Endothelial cell of umbilical vein (primary cell): Measurements from ENCODE around the gene SPOP. TPM values are rescaled to one million over a fixed set of nuclear protein-coding genes. Genes with fewer than 3 reads are reported as not detected.

Experiments used
- BruUV-seq: library from RNA; stranded (reverse); fragments of 400-500 nt; replicated peaks from 2 replicates; lab custom pipeline; 2021; lab: Mats Ljungman, UMichigan
- CTCF ChIA-PET: fragments of 300-600, 350-600 bp; sonication (Branson Sonifier 250); formaldehyde crosslinking; loops from one replicate; lab custom pipeline; 2021; ENCODE audit warnings: antibody characterized with exemption, inconsistent platforms; lab: Charles Lee
- POLR2A ChIA-PET: fragments of 300-600, 350-600 bp; sonication (Branson Sonifier 250); formaldehyde crosslinking; loops from one replicate; lab custom pipeline; 2021; ENCODE audit warnings: antibody characterized with exemption, inconsistent platforms; lab: Charles Lee
- DNase-seq: peaks from one replicate; pipeline ENCODE4 v3.0.0-alpha.2; 2011; ENCODE audit warnings: low read depth, low spot score
- FAIRE-seq: peaks from 2 replicates; lab custom pipeline; 2011; peaks lifted over from hg19 to GRCh38; lab: Jason Lieb, UNC
- H2AFZ ChIP-seq: 2 replicates; pipeline ENCODE4 v1.6.0; 2012; ENCODE audit warnings: low read depth, low read length, control low read depth, inconsistent platforms
- H3K27ac ChIP-seq: 2 replicates; pipeline ENCODE4 v1.5.1; 2011; ENCODE audit warnings: low read depth, mild to moderate bottlenecking, control low read depth, low read length, moderate library complexity; ENCODE audit not compliant: insufficient read depth
- H3K27me3 ChIP-seq, 2 experiments: 2 replicates each; pipeline versions ENCODE4 v1.6.0 to v1.6.1; 2011; ENCODE audit warnings: low read length in 2 of 2, mixed read lengths in 1 of 2; ENCODE audit not compliant: control insufficient read depth in 2 of 2, insufficient read depth in 2 of 2
- H3K36me3 ChIP-seq, 2 experiments: 2 replicates in 1 of 2; 3 replicates in 1 of 2; pipeline ENCODE4 v1.5.1; 2011; ENCODE audit warnings: low read length in 2 of 2, mild to moderate bottlenecking in 1 of 2, moderate library complexity in 1 of 2; ENCODE audit not compliant: control insufficient read depth in 2 of 2, insufficient read depth in 2 of 2; ENCODE audit errors: extremely low read depth in 1 of 2
- H3K4me1 ChIP-seq: 3 replicates; pipeline ENCODE4 v1.5.1; 2011; ENCODE audit warnings: mild to moderate bottlenecking, low read length; ENCODE audit not compliant: control insufficient read depth, insufficient read depth; ENCODE audit errors: extremely low read depth
- H3K4me2 ChIP-seq: 2 replicates; pipeline ENCODE4 v1.6.1; 2011; ENCODE audit warnings: low read length, control low read depth, mixed read lengths; ENCODE audit not compliant: insufficient read depth
- H3K4me3 ChIP-seq, 3 experiments: fragments of 200-600 bp in 1 of 3; sonication (generic), shearing (Covaris generic) in 1 of 3; replicated peaks in 1 of 3; 2 replicates each; pipeline ENCODE4 v1.5.1; 2011 to 2016; ENCODE audit warnings: control low read depth in 3 of 3, low read length in 3 of 3, mild to moderate bottlenecking in 2 of 3, inconsistent platforms in 1 of 3, low read depth in 1 of 3, moderate library complexity in 1 of 3; ENCODE audit not compliant: insufficient read depth in 1 of 3
- H3K79me2 ChIP-seq: 2 replicates; pipeline ENCODE4 v1.6.0; 2012; ENCODE audit warnings: low read length, inconsistent platforms; ENCODE audit not compliant: control insufficient read depth, insufficient read depth
- H3K9ac ChIP-seq: replicated peaks from 2 replicates; pipeline ENCODE3; 2011; ENCODE audit warnings: low read length, control low read depth; ENCODE audit not compliant: insufficient read depth; ENCODE audit errors: extremely low read depth
- H3K9me1 ChIP-seq: replicated peaks from 3 replicates; pipeline ENCODE4 v1.6.0; 2011; ENCODE audit warnings: mild to moderate bottlenecking, low read length; ENCODE audit not compliant: control insufficient read depth, insufficient read depth; ENCODE audit errors: extremely low read depth
- H3K9me3 ChIP-seq: replicated peaks from 2 replicates; pipeline ENCODE4 v1.5.1; 2012; ENCODE audit warnings: low read length, inconsistent platforms; ENCODE audit not compliant: control insufficient read depth, insufficient read depth
- H4K20me1 ChIP-seq: replicated peaks from 2 replicates; pipeline ENCODE3; 2011; ENCODE audit warnings: mild to moderate bottlenecking, low read length; ENCODE audit not compliant: control insufficient read depth, insufficient read depth; ENCODE audit errors: extremely low read depth
- CTCF ChIP-seq, 2 donors: IDR thresholded peaks; 1 replicate in 1 of 2; 2 replicates in 1 of 2; pipeline ENCODE4 v1.5.1; 2011; ENCODE audit warnings: low read length in 2 of 2, mild to moderate bottlenecking in 2 of 2, moderate library complexity in 2 of 2, control low read depth in 1 of 2, inconsistent platforms in 1 of 2, low read depth in 1 of 2; ENCODE audit not compliant: insufficient read depth in 1 of 2; ENCODE audit errors: extremely low read depth in 1 of 2
- EZH2 ChIP-seq: IDR thresholded peaks from 2 replicates; pipeline ENCODE4 v1.6.1; 2012; ENCODE audit warnings: borderline replicate concordance, low read depth, mild to moderate bottlenecking, moderate library complexity, low read length, inconsistent platforms; ENCODE audit not compliant: severe bottlenecking
- FOS ChIP-seq: IDR thresholded peaks from 2 replicates; pipeline ENCODE4 v1.6.1; 2011; ENCODE audit warnings: mild to moderate bottlenecking, low read length, moderate library complexity, borderline replicate concordance; ENCODE audit not compliant: insufficient read depth
- GATA2 ChIP-seq: IDR thresholded peaks from 2 replicates; pipeline ENCODE4 v1.7.0; 2011; ENCODE audit warnings: low read depth, mild to moderate bottlenecking, moderate library complexity, mixed read lengths, low read length; ENCODE audit not compliant: insufficient read length, insufficient read depth
- JUN ChIP-seq: IDR thresholded peaks from 2 replicates; pipeline ENCODE4 v1.6.1; 2011; ENCODE audit warnings: borderline replicate concordance, low read depth; ENCODE audit not compliant: insufficient read length, insufficient read depth
- MYC ChIP-seq: IDR thresholded peaks from one replicate; pipeline ENCODE4 v1.6.1; 2011; ENCODE audit warnings: mild to moderate bottlenecking, low read depth, low read length
- POLR2A ChIP-seq: IDR thresholded peaks from 2 replicates; pipeline ENCODE4 v1.6.1; 2012; ENCODE audit warnings: low read depth, mild to moderate bottlenecking, control low read depth, low read length
- POLR2AphosphoS5 ChIP-seq: IDR thresholded peaks from 2 replicates; pipeline ENCODE4 v1.6.1; 2012; ENCODE audit warnings: low read depth, mild to moderate bottlenecking, control low read depth, low read length, moderate library complexity; ENCODE audit not compliant: insufficient read depth
- dilution Hi-C: fragments of 300-500 bp; cut with MboI; formaldehyde crosslinking; loops from one replicate; pipeline ENCODE4 v1.15.0; 2019; ENCODE audit warnings: low sequenced_read_pairs; ENCODE audit not compliant: extremely low pct_ligation_motif_present
- intact Hi-C: fragments of 100-400 bp; cut with micrococcal nuclease; formaldehyde crosslinking; loops from one replicate; pipeline ENCODE4 v1.10.0; 2022
- polyA plus RNA-seq, 4 experiments: library from polyadenylated mRNA; depleted of rRNA in 3 of 4; stranded (reverse) in 3 of 4; unstranded in 1 of 4; fragments of >200 nt; gene quantifications; 2 replicates each; pipeline versions ENCODE4 v1.2.1 to v1.2.3, GENCODE V29; 2011 to 2012; ENCODE audit warnings: missing spikeins in 1 of 4
- total RNA-seq: library from RNA; stranded (reverse); gene quantifications from 2 replicates; pipeline ENCODE4 v1.2.3, GENCODE V29; 2021
- TF ChIP-seq, protein P1 (sequence below): IDR thresholded peaks from 2 replicates; pipeline ENCODE4 v1.6.1; 2011; ENCODE audit not compliant: insufficient read depth, insufficient read length

SPOP gene
- total and polyA plus RNA-seq, 2 donors (not counting 3 experiments of a cell fraction or from before 2014, with no cell fraction given): 46.9 to 61.0 TPM

DNA sequence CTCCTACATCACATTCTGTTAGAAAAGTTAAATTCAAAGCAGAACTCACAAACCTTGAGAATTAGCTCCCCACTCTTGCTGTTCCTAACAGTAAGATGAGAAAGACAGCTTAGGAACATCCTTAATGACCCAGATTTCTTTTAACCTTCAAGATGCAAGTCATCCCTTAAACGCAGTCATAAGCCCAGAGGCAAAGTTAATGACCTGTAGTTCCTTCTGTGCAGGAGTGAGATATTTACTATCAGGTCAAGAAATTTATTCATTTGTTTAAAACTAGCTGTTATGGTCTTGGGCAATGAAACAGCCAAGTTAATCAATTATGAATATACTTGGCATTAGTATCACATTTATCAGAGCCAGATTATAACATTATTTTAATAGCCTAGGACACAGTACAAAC lies 65.2 kb downstream of the SPOP start:
- H2AFZ ChIP-seq: no peak overlapping the region
- H3K4me3 ChIP-seq: no peak overlapping the region
- no peaks in the 10 kb centered on the region for H3K79me2 ChIP-seq
- intact Hi-C loops (no loop called here), dilution Hi-C loops (no loop called here)
- DNase-seq (no peak), FAIRE-seq (peak; percentile 44)
- TF ChIP-seq JUN: no peak
- no peak for TF ChIP-seq MYC
- no peak for TF ChIP-seq EZH2
- TF ChIP-seq FOS: no peak
- no peak for TF ChIP-seq GATA2
- TF ChIP-seq POLR2A: no peak
- TF ChIP-seq, protein P1, sequence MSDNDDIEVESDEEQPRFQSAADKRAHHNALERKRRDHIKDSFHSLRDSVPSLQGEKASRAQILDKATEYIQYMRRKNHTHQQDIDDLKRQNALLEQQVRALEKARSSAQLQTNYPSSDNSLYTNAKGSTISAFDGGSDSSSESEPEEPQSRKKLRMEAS: no peak
- no peak for TF ChIP-seq CTCF (IDR thresholded peaks at IDR 0.05; ENCODE audit: extremely low read depth in 1 of 2, insufficient read depth in 1 of 2, low read depth in 1 of 2, low read length in 2 of 2)
- no peak for TF ChIP-seq POLR2AphosphoS5
- POLR2A ChIA-PET: interaction anchor here (0.6 kb wide), 1 partner anchor 175 kb away, joined by 3 read pairs; the partner anchor contains the start of gene KAT7
- H3K36me3 ChIP-seq: peaks cover 11 to 13% of the 10 kb centered on the region in 2 experiments
- BruUV-seq: no TSS peak
- H3K27me3 ChIP-seq: no peaks in the 10 kb centered on the region
- H3K9me3 ChIP-seq: no peaks in the 10 kb centered on the region
- H3K27ac ChIP-seq: no peak overlapping the region
- CTCF ChIA-PET: interaction anchor here (0.7 to 3.6 kb wide), 6 partner anchors 9 to 84 kb away, joined by 3 to 13 read pairs (median 4); no protein-coding TSS in a partner anchor
- H3K4me1 ChIP-seq: no peaks in the 10 kb centered on the region
- no peak overlapping the region for H3K9ac ChIP-seq
- no peaks in the 10 kb centered on the region for H3K9me1 ChIP-seq
- H3K4me2 ChIP-seq: no peak overlapping the region
- H4K20me1 ChIP-seq: no peaks in the 10 kb centered on the region
